Nasal cavity respiratory epithelium epithelial cell of viscerocranial mucosa (primary cell): ENCODE data around the gene COL1A1. TPM values are rescaled to one million over a fixed set of nuclear protein-coding genes. Genes with fewer than 3 reads are reported as not detected.

Experiments used
- total RNA-seq: library from RNA; depleted of rRNA; stranded (reverse); fragments of >200 nt; gene quantifications from 2 replicates; pipeline ENCODE4 v1.2.3, GENCODE V29; 2014

COL1A1 gene
- total RNA-seq: 11.3 and 73.1 TPM in 2 replicates

GRCh38 chr17:50201276-50201854, at the start of gene COL1A1:
COL1A1 (minus strand) TSS chr17:50201631; CDS start chr17:50201513, 118 bp downstream.

GRCh38 chr17:50165867-50166517, 35.4 kb downstream of the COL1A1 start, which contains the start of gene SGCA:
SGCA (plus strand) TSS chr17:50166005; CDS start chr17:50166041, 36 bp downstream.

GRCh38 chr17:50150354-50151040, 50.9 kb downstream of the COL1A1 start, which contains the start of gene PPP1R9B:
PPP1R9B (minus strand) TSS chr17:50150677; CDS start chr17:50150513, 164 bp downstream.

Other genes starting within 250 kb of the COL1A1 start
- gene DLX4, start 232.4 kb downstream of the COL1A1 start, total RNA-seq: 0.07 TPM in 1 of 2 replicates, not detected in the other
- gene DLX3, start 206.4 kb downstream of the COL1A1 start, total RNA-seq: 0.14 and 0.34 TPM in 2 replicates
- 768 and 1,097 TPM in 2 replicates for gene ITGA3, start 145.5 kb downstream of the COL1A1 start, total RNA-seq
- gene PDK2, start 106.3 kb downstream of the COL1A1 start, total RNA-seq: 3.1 and 11.3 TPM in 2 replicates
- gene SAMD14, start 71.5 kb downstream of the COL1A1 start, total RNA-seq: 0.28 TPM in 1 of 2 replicates, not detected in the other
- gene PPP1R9B, start 51.0 kb downstream of the COL1A1 start, total RNA-seq: 15.7 and 41.1 TPM in 2 replicates
- gene SGCA, start 35.6 kb downstream of the COL1A1 start, total RNA-seq: 0.28 TPM in 1 of 2 replicates, not detected in the other
- 0.34 and 1.8 TPM in 2 replicates for gene TMEM92, start 72.8 kb upstream of the COL1A1 start, total RNA-seq
- gene XYLT2, start 144.5 kb upstream of the COL1A1 start, total RNA-seq: 27.0 and 48.4 TPM in 2 replicates
- gene MRPL27, start 171.6 kb upstream of the COL1A1 start, total RNA-seq: 36.1 and 78.3 TPM in 2 replicates
- 0.14 and 0.68 TPM in 2 replicates for gene EME1, start 171.6 kb upstream of the COL1A1 start, total RNA-seq
- 210 and 309 TPM in 2 replicates for gene LRRC59, start 195.9 kb upstream of the COL1A1 start, total RNA-seq
- 14.4 and 37.2 TPM in 2 replicates for gene ACSF2, start 224.6 kb upstream of the COL1A1 start, total RNA-seq